H1 (cell line): ENCODE measurements around the gene SMC3. TPM values are rescaled to one million over a fixed set of nuclear protein-coding genes. Genes with fewer than 3 reads are reported as not detected.

ENCODE experiments used
- CTCF ChIA-PET: fragments of 300-600 bp; sonication (Branson Sonifier 250); formaldehyde crosslinking; loops from one replicate; lab custom pipeline; 2021; ENCODE audit not compliant: partially characterized antibody; lab: Charles Lee
- POLR2A ChIA-PET: fragments of 300-600 bp; sonication (Branson Sonifier 250); formaldehyde crosslinking; loops from one replicate; lab custom pipeline; 2021; ENCODE audit warnings: inconsistent platforms; ENCODE audit not compliant: partially characterized antibody; lab: Charles Lee
- DNase-seq, 2 experiments: peaks; one replicate each; pipeline versions ENCODE4 v3.0.0 to v3.0.0-alpha.2; 2010 to 2022; ENCODE audit warnings: low spot score in 2 of 2, low read depth in 1 of 2, mixed read lengths in 1 of 2
- FAIRE-seq: peaks from 2 replicates; lab custom pipeline; 2011; peaks lifted over from hg19 to GRCh38; lab: Jason Lieb, UNC
- H2AFZ ChIP-seq: 2 replicates; pipeline ENCODE4 v1.8.1; 2012; ENCODE audit warnings: low read length, inconsistent platforms
- H2AK5ac ChIP-seq: 2 replicates; pipeline ENCODE4 v1.6.1; 2013; ENCODE audit warnings: low read depth, low read length
- H2BK120ac ChIP-seq: replicated peaks from 2 replicates; pipeline ENCODE3; 2013; ENCODE audit warnings: low read depth, low read length, inconsistent platforms
- H2BK12ac ChIP-seq: 2 replicates; pipeline ENCODE4 v1.6.1; 2013; ENCODE audit warnings: low read depth, low read length
- H2BK15ac ChIP-seq: 2 replicates; pipeline ENCODE4 v1.6.1; 2013; ENCODE audit warnings: low read length
- H2BK20ac ChIP-seq: 2 replicates; pipeline ENCODE4 v1.6.1; 2013; ENCODE audit warnings: low read length
- H2BK5ac ChIP-seq: 2 replicates; pipeline ENCODE4 v1.6.1; 2013; ENCODE audit warnings: low read depth, low read length
- H3K14ac ChIP-seq: 2 replicates; pipeline ENCODE4 v1.6.1; 2013; ENCODE audit warnings: inconsistent platforms; ENCODE audit not compliant: insufficient read length
- H3K18ac ChIP-seq: 2 replicates; pipeline ENCODE4 v1.6.1; 2013; ENCODE audit warnings: low read length; ENCODE audit errors: extremely low read depth
- H3K23ac ChIP-seq: 2 replicates; pipeline ENCODE4 v1.6.1; 2013; ENCODE audit warnings: inconsistent platforms; ENCODE audit not compliant: insufficient read length
- H3K23me2 ChIP-seq: 2 replicates; pipeline ENCODE4 v1.6.1; 2013; ENCODE audit warnings: low read depth, low read length
- H3K27ac ChIP-seq: 2 replicates; pipeline ENCODE4 v1.6.1; 2011; ENCODE audit warnings: low read depth, low read length, inconsistent platforms
- H3K27me3 ChIP-seq, 4 experiments: replicated peaks in 1 of 4; 1 replicate in 1 of 4; 2 replicates in 3 of 4; pipeline versions ENCODE4 v1.6.1 to v1.8.1; 2011 to 2013; ENCODE audit warnings: low read length in 3 of 4, mild to moderate bottlenecking in 3 of 4, inconsistent platforms in 2 of 4, mixed read lengths in 2 of 4, moderate library complexity in 1 of 4; ENCODE audit not compliant: control insufficient read depth in 3 of 4, insufficient read depth in 3 of 4; ENCODE audit errors: extremely low read depth in 1 of 4
- H3K36me3 ChIP-seq, 4 experiments: 2 replicates each; pipeline versions ENCODE4 v1.6.1 to v1.8.1; 2011 to 2013; ENCODE audit warnings: mild to moderate bottlenecking in 4 of 4, low read length in 3 of 4, moderate library complexity in 2 of 4, control low read depth in 1 of 4, inconsistent platforms in 1 of 4; ENCODE audit not compliant: insufficient read depth in 4 of 4, control insufficient read depth in 2 of 4
- H3K4ac ChIP-seq: replicated peaks from 2 replicates; pipeline ENCODE3; 2013; ENCODE audit warnings: low read length, low read depth, mixed read lengths, inconsistent platforms; ENCODE audit not compliant: insufficient read length
- H3K4me1 ChIP-seq, 4 experiments: replicated peaks in 1 of 4; 1 replicate in 1 of 4; 2 replicates in 3 of 4; pipeline versions ENCODE4 v1.6.1 to v1.8.1; 2011 to 2013; ENCODE audit warnings: low read length in 3 of 4, inconsistent platforms in 2 of 4, mixed read lengths in 1 of 4; ENCODE audit not compliant: insufficient read depth in 4 of 4, control insufficient read depth in 3 of 4
- H3K4me2 ChIP-seq, 2 experiments: 2 replicates each; pipeline versions ENCODE4 v1.6.1 to v1.8.1; 2011 to 2013; ENCODE audit warnings: low read depth in 2 of 2, low read length in 2 of 2, control low read depth in 1 of 2, inconsistent platforms in 1 of 2, mild to moderate bottlenecking in 1 of 2; ENCODE audit not compliant: insufficient read depth in 1 of 2
- H3K4me3 ChIP-seq, 4 experiments: fragments of 200-600, 300-600 bp in 1 of 4; sonication (generic), shearing (Covaris generic), sonication (Bioruptor Twin) in 1 of 4; 2 replicates each; pipeline versions ENCODE4 v1.5.1 to v1.8.1; 2011 to 2016; ENCODE audit warnings: low read length in 4 of 4, low read depth in 3 of 4, control low read depth in 2 of 4, inconsistent platforms in 2 of 4, mild to moderate bottlenecking in 2 of 4, mixed read lengths in 1 of 4, moderate library complexity in 1 of 4; ENCODE audit not compliant: insufficient read depth in 2 of 4; ENCODE audit errors: extremely low read depth in 1 of 4
- H3K56ac ChIP-seq: replicated peaks from 2 replicates; pipeline ENCODE3; 2013; ENCODE audit warnings: low read depth, mild to moderate bottlenecking, mixed read lengths, low read length, inconsistent platforms; ENCODE audit not compliant: insufficient read length
- H3K79me1 ChIP-seq: 2 replicates; pipeline ENCODE4 v1.6.1; 2013; ENCODE audit warnings: low read depth, low read length, control low read depth
- H3K79me2 ChIP-seq, 2 experiments: 2 replicates each; pipeline versions ENCODE4 v1.6.1 to v1.8.1; 2012 to 2013; ENCODE audit warnings: low read length in 2 of 2, mild to moderate bottlenecking in 2 of 2, inconsistent platforms in 1 of 2; ENCODE audit not compliant: insufficient read depth in 2 of 2, control insufficient read depth in 1 of 2
- H3K9ac ChIP-seq, 4 experiments: replicated peaks in 1 of 4; 1 replicate in 1 of 4; 2 replicates in 3 of 4; pipeline versions ENCODE4 v1.6.1 to v1.8.1; 2011 to 2013; ENCODE audit warnings: low read depth in 3 of 4, low read length in 3 of 4, control low read depth in 2 of 4, mild to moderate bottlenecking in 2 of 4, moderate library complexity in 2 of 4, inconsistent platforms in 1 of 4; ENCODE audit errors: extremely low read depth in 1 of 4
- H3K9me3 ChIP-seq, 2 experiments: 2 replicates each; pipeline versions ENCODE4 v1.6.1 to v1.8.1; 2012 to 2013; ENCODE audit warnings: mild to moderate bottlenecking in 2 of 2, moderate library complexity in 2 of 2, control low read depth in 1 of 2, inconsistent platforms in 1 of 2, low read depth in 1 of 2, low read length in 1 of 2, mixed read lengths in 1 of 2; ENCODE audit not compliant: insufficient read depth in 2 of 2
- H4K20me1 ChIP-seq, 2 experiments: replicated peaks in 1 of 2; 2 replicates each; pipeline versions ENCODE3 to v1.8.1; 2011 to 2013; ENCODE audit warnings: inconsistent platforms in 2 of 2, low read length in 2 of 2, mild to moderate bottlenecking in 1 of 2; ENCODE audit not compliant: insufficient read depth in 2 of 2, control insufficient read depth in 1 of 2
- H4K5ac ChIP-seq: 2 replicates; pipeline ENCODE4 v1.6.1; 2013; ENCODE audit warnings: low read length, low read depth, mixed read lengths, inconsistent platforms; ENCODE audit not compliant: insufficient read length
- H4K8ac ChIP-seq: 2 replicates; pipeline ENCODE4 v1.8.0; 2013; ENCODE audit warnings: mild to moderate bottlenecking, moderate library complexity, low read length, inconsistent platforms; ENCODE audit not compliant: insufficient read depth; ENCODE audit errors: extremely low read depth
- H4K91ac ChIP-seq: replicated peaks from 2 replicates; pipeline ENCODE3; 2013; ENCODE audit warnings: low read length, mixed read lengths, inconsistent platforms; ENCODE audit not compliant: insufficient read length
- ATF2 ChIP-seq: IDR thresholded peaks from 2 replicates; pipeline ENCODE4 v1.6.1; 2012; ENCODE audit warnings: low read length, inconsistent platforms
- BCL11A ChIP-seq, 2 experiments: IDR thresholded peaks; one replicate each; pipeline ENCODE4 v1.6.1; 2011; ENCODE audit warnings: low read depth in 2 of 2, low read length in 2 of 2, mild to moderate bottlenecking in 2 of 2
- HDAC6 ChIP-seq: IDR thresholded peaks from one replicate; pipeline ENCODE4 v1.7.1; 2012; ENCODE audit warnings: low read depth, mild to moderate bottlenecking, inconsistent platforms, low read length, moderate library complexity
- KDM4A ChIP-seq: IDR thresholded peaks from one replicate; pipeline ENCODE4 v1.7.1; 2012; ENCODE audit warnings: low read depth, mild to moderate bottlenecking, moderate library complexity, low read length, inconsistent platforms; ENCODE audit not compliant: severe bottlenecking
- RBBP5 ChIP-seq: IDR thresholded peaks from 2 replicates; pipeline ENCODE4 v1.7.1; 2012; ENCODE audit warnings: low read depth, mild to moderate bottlenecking, inconsistent platforms, low read length, moderate library complexity, borderline replicate concordance
- SAP30 ChIP-seq: fragments of 300-600 bp; sonication (generic); IDR thresholded peaks from 2 replicates; pipeline ENCODE4 v1.7.1; 2012; ENCODE audit warnings: low read length, moderate library complexity, mild to moderate bottlenecking, inconsistent platforms; ENCODE audit not compliant: insufficient read depth, insufficient replicate concordance
- SP1 ChIP-seq: IDR thresholded peaks from 2 replicates; pipeline ENCODE4 v1.6.1; 2011; ENCODE audit warnings: low read depth, low read length
- TBP ChIP-seq: IDR thresholded peaks from 2 replicates; pipeline ENCODE4 v1.6.1; 2011; ENCODE audit warnings: low read depth, low read length, improper control_type of control experiment
- TCF12 ChIP-seq: IDR thresholded peaks from 2 replicates; pipeline ENCODE4 v1.6.1; 2011; ENCODE audit warnings: low read depth, mild to moderate bottlenecking, low read length
- ZNF274 ChIP-seq: IDR thresholded peaks from 2 replicates; pipeline ENCODE4 v1.7.0; 2012; ENCODE audit warnings: low read length, borderline replicate concordance; ENCODE audit errors: extremely low read depth
- WGBS, 2 experiments: shearing (Covaris generic) in 1 of 2; methylation state at CpG; one replicate each; pipeline versions ENCODE4 v1.1.6 to v1.1.7; 2013 to 2015; ENCODE audit warnings: low lambda C conversion rate in 2 of 2, mixed read lengths in 2 of 2, inconsistent platforms in 1 of 2, low coverage in 1 of 2, missing lambda C conversion rate in 1 of 2; ENCODE audit not compliant: insufficient replicate concordance in 2 of 2, insufficient coverage in 1 of 2, insufficient read length in 1 of 2; ENCODE audit errors: extremely low coverage in 1 of 2, missing lambda C conversion rate in 1 of 2; 5-methylcytosine and 5-hydroxymethylcytosine counted together
- polyA plus RNA-seq, 7 experiments: library from polyadenylated mRNA; depleted of rRNA in 3 of 7; stranded (reverse) in 5 of 7; unstranded in 2 of 7; fragments of >200 nt in 5 of 7; fragments of 200-250 nt in 2 of 7; gene quantifications; 1 replicate in 5 of 7; 2 replicates in 1 of 7; 4 replicates in 1 of 7; pipeline versions ENCODE4 v1.2.1 to v1.2.3, GENCODE V29; 2011 to 2013; ENCODE audit warnings: missing spikeins in 2 of 7, mixed read lengths in 2 of 7
- total RNA-seq: library from RNA; stranded (reverse); fragmentation: NEBNext Ultra II Directional; extraction: Animal tissue kit (Norgen Biotek cat#: 25700); gene quantifications from 2 replicates; pipeline ENCODE4 v1.2.1, GENCODE V29; 2021

Gene SMC3
- total and polyA plus RNA-seq, 2 of the 8 experiments (the other 6 are each of a cell fraction or from before 2014, with no cell fraction given) = 12.7 to 93.4 TPM

- Histone ChIP-seq H3K4me1 (peaks cover 4 to 17% (median 5%) of the 10 kb centered on the region in 4 experiments), H3K36me3 (no peaks in the 10 kb centered on the region), H3K27me3 (no peaks in the 10 kb centered on the region; a peak in 1 of 7 replicates), H2BK12ac (peak overlapping the region; percentile 96), H4K5ac (peak overlapping the region; percentile 89), H3K4me2 (peak overlapping the region; percentile 70 to 74), H4K20me1 (no peaks in the 10 kb centered on the region), H4K8ac (peak overlapping the region; percentile 88), H3K9me3 (no peaks in the 10 kb centered on the region), H3K56ac (peak overlapping the region; percentile 79), H3K79me2 (no peaks in the 10 kb centered on the region), H4K91ac (peak overlapping the region; percentile 97), H3K27ac (peak overlapping the region; percentile 57; the same call in 1 of the 2 replicates), H2BK20ac (peak overlapping the region; percentile 94; the same call in 1 of the 2 replicates), H3K23me2 (peaks cover 2% of the 10 kb centered on the region; the same call in 1 of the 2 replicates), H2BK15ac (no peak overlapping the region), H3K23ac (no peak overlapping the region), H3K4me3 (peak overlapping the region; percentile 27 to 65 (median 42); a peak in 7 of 8 replicates), H3K9ac (peak overlapping the region in 3 of 4 experiments; percentile 36 to 67 (median 62); a peak in 6 of 7 replicates), H2AK5ac (no peak overlapping the region), H3K14ac (no peak overlapping the region), H3K18ac (peak overlapping the region; percentile 98), H3K79me1 (no peaks in the 10 kb centered on the region), H2BK120ac (peak overlapping the region; percentile 55), H2BK5ac (peak overlapping the region; percentile 97), H3K4ac (peak overlapping the region; percentile 63), H2AFZ (no peak overlapping the region)
- no peak for FAIRE-seq
- peak; percentile 54 to 86 for DNase-seq
- ChIA-PET CTCF (interaction anchor here (1.2 to 3.4 kb wide), 3 partner anchors 15 to 176 kb away, joined by 3 to 16 read pairs (median 4); no protein-coding TSS in a partner anchor), POLR2A (interaction anchor here (1.1 to 3.1 kb wide), 6 partner anchors 8 to 225 kb away, joined by 3 to 11 read pairs (median 4); partner anchors contain the start of gene SMNDC1)
- 5% methylated on average over 33 of the region's 35 CpGs; no CpG with 5 or more reads in 1 of the 2 experiments for WGBS, 2 experiments
- no peak for TF ChIP-seq TCF12
- TF ChIP-seq SAP30 = no peak
- TF ChIP-seq ZNF274 = no peak
- peak; percentile 45 for TF ChIP-seq TBP
- TF ChIP-seq BCL11A (IDR thresholded peaks at IDR 0.05; ENCODE audit: low read depth in 2 of 2, low read length in 2 of 2) = no peak
- no peak for TF ChIP-seq SP1
- no peak for TF ChIP-seq ATF2
- TF ChIP-seq KDM4A = no peak
- TF ChIP-seq HDAC6 = no peak
- peak; percentile 29; the same call in 1 of the 2 replicates for TF ChIP-seq RBBP5
Observed at GRCh38 chr10:110530131-110530831, 37.2 kb upstream of the SMC3 start.
